Lower leg skin (tissue), 3 donors: ENCODE data around the gene FLAD1.

Experiments used
- CTCF ChIP-seq, 3 donors: fragments of 450-650 bp; IDR thresholded peaks; one replicate each; pipeline ENCODE4 v1.5.1; 2016; ENCODE audit warnings: antibody characterized with exemption in 3 of 3, mild to moderate bottlenecking in 3 of 3, moderate library complexity in 2 of 3
- POLR2A ChIP-seq, 2 donors: fragments of 450-650 bp; IDR thresholded peaks; one replicate each; pipeline ENCODE4 v1.6.1; 2016 to 2017; ENCODE audit warnings: antibody characterized with exemption in 2 of 2, mild to moderate bottlenecking in 1 of 2, moderate library complexity in 1 of 2

- TF ChIP-seq CTCF (IDR thresholded peaks at IDR 0.05) (no peak), POLR2A (IDR thresholded peaks at IDR 0.05) (no peak)
These were observed 11.1 kb downstream of the FLAD1 start for GRCh38 chr1:154994269-154994587.
